GM18519 (cell line): Measurements from ENCODE around the gene MICU2.

Source experiments
- ATAC-seq: cut with Tn5 transposase; IDR thresholded peaks from one replicate; pipeline ENCODE4 v1.9.1; 2021; ENCODE audit warnings: mild to moderate bottlenecking, moderate library complexity; ENCODE audit not compliant: unreplicated experiment, low FRiP score

MICU2 gene

DNA sequence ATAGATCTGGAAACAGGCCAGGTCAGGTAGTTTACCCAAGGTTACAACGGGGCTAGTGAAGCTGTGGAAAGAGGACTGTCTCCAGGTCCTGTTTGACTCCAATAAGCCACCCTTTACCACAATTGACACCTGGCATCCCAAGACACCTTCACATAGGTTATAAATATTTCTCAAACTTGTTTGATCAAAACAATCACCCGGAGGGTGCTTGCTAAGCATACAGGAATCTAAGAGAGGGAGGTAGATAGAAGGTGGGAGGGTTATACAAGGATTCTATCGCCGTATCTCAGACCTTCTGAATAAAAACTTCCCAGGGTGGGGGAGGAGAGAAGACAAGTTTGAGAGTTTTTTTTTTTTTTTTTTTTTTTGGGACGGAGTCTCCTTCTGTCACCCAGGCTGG, 55.4 kb downstream of the MICU2 start:
- ATAC-seq = no peak

DNA sequence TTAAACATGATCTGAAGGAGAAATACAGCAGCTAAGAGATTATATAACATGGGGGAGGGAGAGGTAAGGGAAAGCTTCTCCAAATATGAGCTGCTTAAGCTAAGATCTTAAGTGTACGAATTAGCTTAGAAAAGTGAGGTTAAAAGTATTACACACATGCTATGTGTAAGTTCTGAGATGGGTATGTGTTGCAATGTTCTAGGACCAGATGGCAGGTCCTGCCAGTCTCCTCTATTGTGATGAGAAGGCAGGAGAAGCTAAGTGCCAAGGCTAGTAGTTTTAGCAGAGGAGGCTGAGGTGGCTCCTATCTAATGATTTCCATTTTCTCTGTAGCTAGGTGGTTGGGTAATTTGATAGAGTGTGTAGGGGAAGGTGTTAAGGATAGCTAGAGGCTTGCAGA, 57.6 kb downstream of the MICU2 start:
- ATAC-seq = no peak

DNA sequence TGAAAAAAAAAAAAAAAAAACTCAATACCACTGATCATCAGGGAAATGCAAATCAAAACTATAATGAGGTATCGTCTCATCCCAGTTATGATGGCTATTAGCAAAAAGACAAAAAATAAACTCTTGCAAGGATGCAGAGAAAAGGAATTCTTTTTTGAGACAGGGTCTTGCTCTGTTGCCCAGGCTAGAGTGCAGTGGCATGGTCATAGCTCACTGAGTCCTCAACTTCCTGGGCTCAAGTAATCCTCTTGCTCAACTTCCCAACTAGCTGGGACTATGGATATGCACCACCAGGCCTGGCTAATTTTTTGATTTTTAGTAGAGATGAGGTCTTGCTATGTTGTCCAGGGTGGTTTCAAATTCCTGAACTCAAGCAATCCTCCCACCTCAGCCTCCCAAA, 59.5 kb downstream of the MICU2 start:
- ATAC-seq = no peak

DNA sequence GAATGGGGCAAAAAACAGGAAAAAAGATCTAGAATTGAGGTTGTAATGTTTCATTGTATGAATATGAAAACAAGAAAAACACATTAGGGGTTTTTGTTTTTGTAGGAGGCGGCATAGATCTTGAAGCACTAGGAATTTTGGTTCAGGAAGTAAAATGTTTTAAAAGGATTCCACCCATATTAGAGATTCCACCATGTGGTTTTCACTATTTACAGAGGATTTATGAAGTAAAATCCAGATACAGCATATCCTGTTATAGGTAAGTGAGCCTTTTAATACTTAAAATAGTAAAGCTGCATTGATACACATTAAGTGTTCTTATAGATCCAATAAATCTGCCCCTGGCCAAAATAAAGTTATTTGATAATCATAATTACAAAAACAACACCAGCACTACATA, 61.4 kb downstream of the MICU2 start:
- no peak for ATAC-seq

DNA sequence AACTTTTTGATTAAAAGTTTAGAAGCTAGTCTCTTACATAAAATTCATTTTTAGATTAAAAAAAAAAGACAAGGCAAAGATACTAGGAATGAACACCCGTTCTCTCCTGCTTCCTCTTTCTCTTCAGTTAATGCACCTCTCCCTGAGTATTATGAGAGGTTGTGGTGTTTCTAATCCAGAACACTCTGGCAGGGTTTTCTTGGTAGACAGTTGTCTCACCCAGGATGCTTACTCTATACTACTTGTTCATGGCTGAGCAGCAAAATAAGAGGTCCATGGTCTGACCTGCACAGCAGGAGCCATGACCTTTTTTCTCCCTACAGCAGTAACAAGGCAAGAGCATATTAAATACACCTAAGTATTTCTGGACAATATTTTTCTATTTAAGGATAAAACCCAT, 62.0 kb downstream of the MICU2 start:
- ATAC-seq = no peak

DNA sequence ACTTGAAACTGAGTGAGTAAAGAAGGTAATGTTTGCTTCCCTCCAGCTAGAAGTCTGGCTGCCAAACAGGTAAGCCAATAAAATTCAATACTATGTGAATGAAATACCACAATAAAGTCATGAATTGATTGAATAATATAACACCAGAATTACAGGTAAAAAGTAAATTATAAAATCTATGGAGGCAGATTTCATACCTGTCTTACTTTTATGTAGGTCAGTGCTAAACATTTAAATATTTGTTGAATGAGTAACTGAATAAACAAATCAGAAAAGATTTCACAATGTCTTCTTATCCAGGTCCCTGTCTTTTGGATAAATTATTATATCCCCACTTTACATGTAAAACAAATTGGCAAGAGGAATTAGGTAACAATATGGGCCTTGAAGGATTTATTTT, 62.7 kb downstream of the MICU2 start:
- no peak for ATAC-seq

DNA sequence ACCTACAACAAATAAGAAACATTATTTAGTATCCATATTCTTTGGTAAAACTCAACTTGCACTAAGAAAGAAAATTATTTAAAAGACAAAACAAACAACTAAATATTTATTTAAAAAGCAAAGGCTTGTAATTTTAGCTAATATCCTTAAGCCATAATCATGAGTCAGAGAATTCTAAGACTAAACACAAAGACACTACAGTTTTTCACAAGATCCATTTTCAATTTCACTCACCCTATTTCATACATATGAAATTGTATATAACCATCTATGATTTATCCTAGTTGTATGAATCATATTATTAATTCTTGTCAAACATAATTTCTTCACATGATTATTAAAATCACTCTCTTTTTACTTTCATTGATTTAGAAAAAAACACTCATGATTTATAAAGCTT, 64.3 kb downstream of the MICU2 start:
- ATAC-seq = no peak

DNA sequence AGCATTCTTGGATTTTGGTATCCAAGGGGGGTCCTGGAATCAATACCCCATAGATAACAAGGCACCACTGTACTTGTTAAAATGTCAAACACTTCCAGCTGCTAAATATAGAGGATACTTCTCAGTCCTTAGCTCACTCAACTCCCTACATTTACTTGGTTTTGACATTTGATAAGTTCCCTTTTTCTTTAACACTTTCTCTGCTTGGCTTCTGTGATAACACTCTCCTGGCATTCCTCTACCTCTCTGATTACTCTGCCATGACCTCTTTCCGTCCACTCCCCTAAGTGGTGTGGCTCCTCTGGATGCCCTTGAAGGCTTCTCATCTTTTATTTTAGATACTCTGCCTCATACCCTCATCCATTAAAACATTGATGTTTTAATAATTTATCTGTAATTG, 65.2 kb downstream of the MICU2 start:
- ATAC-seq = no peak

DNA sequence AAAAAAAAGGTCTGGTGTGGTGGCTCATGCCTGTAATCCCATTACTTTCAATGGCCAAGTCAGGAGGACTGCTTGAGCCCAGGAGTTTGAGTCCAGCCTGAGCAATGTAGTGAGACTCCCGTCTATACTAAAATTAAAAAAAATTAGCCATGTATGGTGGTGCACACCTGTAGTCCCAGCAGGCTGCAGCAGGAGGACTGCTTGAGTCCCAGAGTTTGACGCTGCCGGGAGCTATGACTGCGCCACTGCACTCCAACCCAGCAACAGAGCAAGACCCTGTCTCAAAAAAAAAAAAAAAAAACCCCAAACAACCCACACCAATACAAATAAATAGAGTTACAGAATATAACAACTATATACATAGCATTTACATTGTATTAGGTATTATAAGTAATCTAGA, 65.7 kb downstream of the MICU2 start:
- no peak for ATAC-seq

DNA sequence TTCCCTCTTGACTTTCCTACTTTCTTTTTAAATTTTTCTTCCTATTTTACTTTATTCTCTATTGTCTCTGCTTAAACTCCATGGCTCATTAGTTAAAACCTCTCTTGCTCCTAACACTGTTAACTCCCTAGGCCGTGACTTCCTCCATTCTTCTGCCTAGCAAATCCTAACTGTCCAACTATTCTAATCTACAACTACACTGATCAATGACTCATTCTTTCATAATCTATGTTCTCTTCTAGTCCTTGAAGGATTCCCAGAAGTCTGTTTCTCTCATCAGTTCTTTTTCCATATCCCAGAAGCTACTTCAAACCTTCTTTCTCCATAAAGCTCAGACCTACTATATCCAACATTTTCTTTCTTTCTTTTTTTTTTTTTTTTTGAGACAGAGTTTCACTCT, 66.9 kb downstream of the MICU2 start:
- no peak for ATAC-seq

DNA sequence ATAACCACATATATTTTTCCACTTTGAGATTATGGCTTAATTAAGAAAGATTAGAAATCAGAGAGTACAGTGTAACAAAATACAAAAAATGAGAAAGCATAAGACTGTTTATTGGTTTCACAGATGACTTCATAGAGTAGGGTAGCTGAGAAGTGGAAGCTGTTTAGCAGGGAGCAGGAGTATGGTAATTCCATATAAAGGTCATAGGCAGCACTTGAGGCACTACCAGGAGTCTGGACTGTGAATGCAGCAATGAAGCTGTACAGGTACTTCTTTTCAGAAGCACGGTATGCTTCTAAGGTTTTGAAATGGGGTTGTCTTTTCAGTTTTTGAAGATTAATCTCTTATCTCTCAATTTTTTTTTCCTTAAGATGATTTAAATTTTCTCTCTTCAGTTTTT, 69.2 kb downstream of the MICU2 start:
- no peak for ATAC-seq

DNA sequence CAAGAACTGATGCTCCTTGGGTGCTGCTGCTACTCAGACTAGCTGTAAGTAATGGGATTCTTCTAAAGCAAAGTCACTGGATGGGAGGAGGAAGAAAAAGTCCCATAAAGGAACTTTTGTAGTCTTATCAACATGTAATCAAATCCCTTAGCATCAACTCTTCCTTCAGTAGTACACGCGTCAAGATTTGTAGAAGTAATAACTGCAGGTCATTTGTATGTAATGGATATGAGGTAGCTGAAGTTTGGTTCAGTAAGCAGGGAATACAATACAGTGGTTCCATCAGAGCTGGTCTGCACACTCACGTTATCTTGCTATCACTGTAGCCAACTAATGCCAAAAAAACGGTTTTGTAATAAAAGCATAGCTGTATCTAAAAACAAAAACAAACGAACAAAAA, 72.5 kb downstream of the MICU2 start:
- ATAC-seq = no peak

DNA sequence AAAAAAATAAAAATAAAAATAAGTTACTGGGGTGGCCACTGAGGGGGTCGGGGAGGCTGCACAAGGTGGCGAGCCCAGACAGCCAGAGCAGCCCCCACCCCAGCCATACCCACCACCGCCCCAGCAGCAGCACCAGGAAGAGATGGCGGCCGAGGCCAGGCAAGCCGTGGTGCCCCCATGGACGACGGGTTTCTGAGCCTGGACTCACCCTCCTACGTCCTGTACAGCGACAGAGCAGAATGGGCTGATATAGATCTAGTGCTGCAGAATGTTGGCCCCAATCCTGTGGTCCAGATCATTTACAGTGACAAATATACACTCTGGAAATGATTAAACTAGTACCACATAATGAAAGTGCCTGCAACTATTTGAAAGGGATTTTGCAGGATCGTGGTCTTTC, 73.3 kb downstream of the MICU2 start:
- ATAC-seq = no peak

DNA sequence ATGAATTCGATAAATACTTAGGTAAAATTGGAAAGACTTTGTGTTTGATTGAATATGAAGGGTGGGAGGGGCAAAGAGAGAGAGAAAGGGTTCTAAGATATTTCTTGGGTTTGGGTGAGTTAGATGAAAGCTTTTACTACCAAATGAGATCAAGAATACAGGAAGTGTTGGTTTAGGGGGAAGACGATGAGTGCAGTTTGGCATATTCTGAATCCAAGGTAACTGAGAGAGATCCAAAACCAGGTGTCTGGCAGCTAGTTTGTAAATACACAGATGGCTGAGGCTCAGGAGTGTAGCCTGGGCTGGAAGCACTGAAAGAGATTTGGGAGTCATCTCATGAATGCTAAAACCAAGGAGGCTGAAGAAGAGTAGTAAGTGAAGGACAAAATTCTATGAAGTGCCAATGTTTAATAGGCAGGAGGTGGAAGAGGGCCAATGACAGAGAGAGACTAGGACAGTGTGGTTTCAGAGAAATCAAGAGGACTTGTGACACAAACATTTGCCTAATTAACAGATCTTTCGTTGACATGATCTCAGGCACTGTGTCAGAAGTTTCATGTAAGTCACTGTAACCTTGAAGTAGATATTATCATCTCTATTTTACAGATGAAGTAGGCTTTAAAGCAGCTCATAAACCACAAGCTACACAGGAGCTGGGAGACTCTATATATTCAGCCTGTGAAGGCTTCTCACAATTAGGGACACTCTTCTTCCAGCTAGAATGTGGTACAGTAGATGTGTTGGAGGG, 74.7 kb downstream of the MICU2 start:
- ATAC-seq = no peak

DNA sequence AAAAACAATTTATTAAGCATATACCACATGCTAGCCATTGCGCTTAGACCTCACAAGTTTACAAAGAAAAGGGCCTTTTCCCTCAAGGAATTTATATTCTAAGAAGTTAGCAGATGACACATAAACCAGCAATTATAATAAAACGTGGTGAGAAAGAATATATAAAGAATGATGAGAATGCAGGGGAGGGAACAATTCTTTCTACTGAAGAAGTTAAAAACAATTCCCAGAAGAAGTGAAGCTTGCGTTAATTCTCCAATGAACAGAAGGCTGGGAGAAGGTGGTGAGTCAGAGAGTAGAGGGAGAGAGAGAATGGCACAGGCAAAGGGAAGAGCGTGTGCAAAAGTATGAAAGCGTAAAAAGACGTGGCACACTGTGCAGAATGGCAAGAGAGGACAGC, 75.4 kb downstream of the MICU2 start:
- ATAC-seq = no peak

DNA sequence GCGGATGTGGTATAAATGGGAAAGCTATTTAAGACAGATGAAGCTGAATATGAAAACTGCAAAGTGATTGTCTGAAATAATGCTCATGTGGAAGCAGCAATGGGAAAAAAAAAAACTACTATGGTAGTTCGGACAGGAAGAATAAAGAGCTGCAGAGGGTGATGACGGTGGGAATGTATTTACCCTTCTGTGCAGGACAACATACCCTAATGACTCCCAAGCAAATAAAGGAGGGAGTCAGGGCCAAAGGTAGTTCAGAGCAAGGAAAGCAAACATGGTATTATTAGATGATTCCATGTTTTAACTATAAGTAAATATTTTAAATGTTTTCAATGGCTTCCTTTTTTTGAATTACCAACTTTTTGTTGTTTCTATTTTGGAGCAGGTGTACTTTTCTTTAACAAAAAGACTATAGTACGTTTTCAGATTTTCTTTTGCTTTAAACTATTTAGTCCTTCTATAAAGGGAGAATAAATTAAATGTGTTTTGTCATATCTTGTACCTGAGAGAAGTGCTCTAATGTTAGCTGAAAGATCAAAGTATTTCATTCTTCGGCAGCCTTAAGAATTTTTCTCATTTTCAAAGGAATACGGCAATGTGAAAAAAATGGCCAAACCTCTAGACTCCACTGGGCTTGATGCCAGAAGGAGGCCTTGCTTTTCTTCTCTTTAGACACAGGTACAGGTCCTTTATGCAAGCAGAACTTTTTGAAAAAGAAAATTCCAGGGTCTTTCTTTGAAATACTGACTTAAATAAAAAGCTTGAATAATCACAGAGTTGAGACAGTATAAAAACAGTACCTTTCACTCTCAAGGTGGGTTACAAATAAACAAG, 77.0 kb downstream of the MICU2 start:
- ATAC-seq = no peak

DNA sequence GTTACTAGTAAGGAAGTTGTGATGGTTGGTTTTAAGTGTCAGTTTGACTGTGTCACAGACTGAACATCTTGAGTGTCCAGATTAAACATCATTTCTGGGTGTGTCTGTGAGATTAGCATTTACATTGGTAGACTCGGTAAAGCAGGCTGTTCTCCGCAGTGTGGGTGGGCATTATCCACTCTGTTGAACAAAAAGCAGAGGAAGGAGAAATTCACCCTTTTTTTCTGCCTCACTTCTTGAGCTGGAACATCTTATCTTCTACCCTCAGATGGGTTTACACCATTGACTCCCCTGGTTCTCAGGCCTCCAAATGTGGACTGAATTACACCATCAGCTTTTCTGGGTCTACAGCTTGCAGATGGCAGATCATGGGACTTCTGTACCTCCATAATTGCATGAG, 81.1 kb downstream of the MICU2 start:
- ATAC-seq = no peak

DNA sequence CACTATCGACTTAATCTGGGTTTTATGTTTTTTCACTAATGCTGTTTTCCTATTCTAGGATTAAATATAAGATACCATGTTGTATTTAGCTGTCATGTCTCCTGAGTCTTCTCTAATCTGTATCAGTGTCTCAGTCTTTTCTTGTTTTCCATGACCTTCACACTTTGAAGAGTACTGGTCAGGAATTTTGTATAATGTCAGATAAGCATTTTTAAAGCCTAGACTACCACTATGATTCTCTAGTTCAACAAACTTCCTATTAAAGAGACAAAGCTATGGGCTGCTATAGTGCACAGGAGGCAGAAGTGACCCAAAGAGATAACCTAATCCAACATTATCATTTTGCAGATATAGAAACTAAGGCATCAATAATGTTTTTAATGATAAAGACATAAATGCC, 81.8 kb downstream of the MICU2 start:
- ATAC-seq = no peak

DNA sequence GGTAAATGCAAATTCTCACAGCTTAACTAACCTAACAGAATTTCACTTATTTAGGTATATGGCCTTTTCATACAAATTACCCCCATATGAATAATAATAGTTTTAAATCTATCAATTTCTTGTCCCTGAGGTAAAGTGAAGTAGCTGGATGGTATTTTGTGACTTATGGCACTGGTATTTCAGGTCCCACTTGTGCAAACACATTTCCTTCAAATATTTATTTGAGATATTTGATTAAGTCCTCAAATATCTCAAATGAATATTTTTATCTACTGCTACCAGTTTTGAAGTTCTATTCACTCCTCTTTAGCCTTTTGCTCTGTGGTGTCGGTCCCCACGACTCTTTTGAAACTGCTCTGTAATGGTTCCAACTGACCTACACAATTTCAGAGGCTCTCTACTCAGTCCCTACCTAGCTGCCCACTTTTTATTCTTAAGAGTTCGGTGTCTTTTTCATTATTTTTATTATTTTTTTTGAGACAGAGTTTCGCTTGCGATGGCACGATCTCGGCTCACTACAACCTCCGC, 85.3 kb downstream of the MICU2 start:
- ATAC-seq = no peak

DNA sequence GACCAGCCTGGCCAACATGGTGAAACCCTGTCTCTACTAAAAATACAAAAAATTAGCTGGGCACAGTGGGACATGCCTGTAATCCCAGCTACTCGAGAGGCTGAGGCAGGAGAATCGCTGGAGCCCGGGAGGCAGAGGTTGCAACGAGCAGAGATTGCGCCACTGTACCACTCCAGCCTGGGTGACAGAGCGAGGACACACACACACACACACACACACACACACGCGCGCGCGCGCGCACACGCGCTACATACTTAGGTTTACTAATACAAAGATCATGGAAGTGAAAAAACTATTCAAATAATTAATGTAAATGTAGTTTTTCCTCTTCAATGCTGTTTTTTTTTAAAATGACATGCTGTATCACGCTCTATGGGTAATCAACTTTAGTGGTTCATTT, 86.4 kb downstream of the MICU2 start:
- no peak for ATAC-seq

DNA sequence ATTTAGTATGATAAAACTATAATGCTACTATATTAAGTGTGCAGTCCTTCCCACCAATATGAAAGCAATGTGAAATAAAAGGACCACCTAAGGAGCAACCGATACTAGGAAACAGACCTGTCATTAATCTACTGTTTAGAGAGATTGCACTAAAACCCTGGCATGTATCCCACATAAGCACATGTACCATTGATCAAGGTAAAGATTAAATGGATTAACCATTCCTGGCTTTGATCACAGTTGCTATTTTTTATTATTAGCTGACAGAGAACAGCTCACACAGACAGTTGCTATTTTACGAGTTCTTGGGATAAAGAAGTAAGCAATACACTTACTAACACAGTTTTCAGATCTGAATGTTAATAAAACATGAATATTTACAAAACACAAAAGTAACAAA, 87.2 kb downstream of the MICU2 start:
- no peak for ATAC-seq

DNA sequence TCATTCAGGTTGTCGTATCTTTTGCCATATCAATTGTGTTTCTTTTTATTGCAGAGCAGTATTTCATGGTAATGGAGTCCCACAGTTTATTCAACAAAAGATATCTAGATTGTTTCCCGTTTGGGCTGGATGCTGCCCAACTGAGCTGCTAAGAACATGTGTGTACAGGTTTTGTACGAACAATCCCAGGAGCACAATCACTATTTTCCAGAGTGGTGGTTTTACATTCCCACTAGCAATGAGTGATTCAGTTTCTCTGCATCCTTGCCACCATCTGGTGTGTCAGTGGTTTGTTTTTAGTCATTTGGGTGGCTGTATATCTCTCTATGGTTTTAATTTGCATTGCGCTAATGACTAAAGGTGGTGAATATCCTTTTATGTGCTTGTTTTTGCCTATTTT, 92.1 kb downstream of the MICU2 start:
- no peak for ATAC-seq
